Activated CD4-positive, alpha-beta T cell treated with anti-CD3 and anti-CD28 coated beads, Interleukin-2, amount 50 U/mL, for 48 hours (primary cell): ENCODE measurements around the gene PXN.

Source experiments
- DNase-seq, 2 experiments: peaks; one replicate each; pipeline ENCODE4 v3.0.0-alpha.2; 2020

PXN gene

DNA sequence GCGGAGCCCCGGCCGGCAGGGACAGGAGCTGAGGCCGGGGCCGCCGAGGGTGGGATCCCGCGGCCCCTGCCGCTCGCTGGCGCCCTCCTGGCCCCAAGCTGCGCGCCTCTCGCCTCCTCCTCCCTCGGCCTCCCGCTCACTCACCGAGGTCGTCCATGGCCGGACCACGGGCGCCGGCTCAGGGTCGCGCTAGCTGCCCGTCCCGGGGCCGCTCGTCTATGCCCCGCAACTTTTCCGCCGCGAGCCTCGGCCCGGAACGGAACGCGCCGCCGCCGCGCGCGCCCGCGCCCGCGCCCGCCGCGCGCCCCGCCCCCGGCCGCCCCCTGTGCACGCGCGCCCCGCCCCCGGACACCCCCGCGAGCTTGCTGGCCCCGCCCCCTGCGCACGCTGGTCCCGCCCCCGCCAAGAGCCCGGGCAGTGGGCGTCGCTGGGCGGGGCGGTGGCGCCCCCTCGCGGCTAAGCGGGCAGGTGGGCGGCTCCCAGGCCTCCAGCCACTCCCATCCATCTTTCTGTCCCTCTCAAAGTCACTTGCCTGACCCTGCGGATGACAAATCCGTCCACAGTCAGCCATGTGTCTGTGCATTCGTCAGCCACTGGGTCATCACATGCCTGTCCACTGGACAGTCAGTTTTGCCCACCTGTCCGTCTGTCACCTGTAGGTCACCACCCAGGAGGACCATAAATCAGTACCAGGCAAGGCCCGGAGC lies at the start of gene PXN:
Gene PXN (minus strand): TSS at position 258 of the 707 bp plus-strand sequence. CDS start 101 bp downstream, at position 157.
- DNase-seq = peak; percentile 87 to 88

DNA sequence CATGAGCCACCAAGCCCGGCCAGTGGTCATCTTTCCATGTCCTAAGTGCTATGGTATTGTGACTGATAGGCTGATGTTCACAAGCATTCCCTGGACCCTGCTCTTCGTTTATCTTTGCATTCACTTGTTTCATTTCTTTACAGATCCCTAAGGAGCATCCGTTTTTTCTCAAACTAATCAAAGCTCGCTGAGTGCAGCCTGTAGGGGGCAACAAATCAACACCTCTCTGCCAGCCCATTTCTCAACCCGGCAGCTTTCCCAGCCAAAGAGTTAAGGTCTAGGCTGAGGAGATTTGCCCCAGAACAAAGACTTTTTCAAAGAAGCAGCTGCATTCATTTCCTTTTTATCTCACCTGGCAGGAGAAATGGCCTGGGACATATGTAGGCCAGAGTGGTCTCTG lies 48.7 kb upstream of the PXN start:
- DNase-seq = no peak

GRCh38 chr12:120301962-120302815 lies 36.7 kb upstream of the PXN start, which contains the start of gene SIRT4:
SIRT4 (plus strand) TSS chr12:120302321; CDS start chr12:120303562, 1,241 bp downstream.
- peak; percentile 88 to 91 for DNase-seq

DNA sequence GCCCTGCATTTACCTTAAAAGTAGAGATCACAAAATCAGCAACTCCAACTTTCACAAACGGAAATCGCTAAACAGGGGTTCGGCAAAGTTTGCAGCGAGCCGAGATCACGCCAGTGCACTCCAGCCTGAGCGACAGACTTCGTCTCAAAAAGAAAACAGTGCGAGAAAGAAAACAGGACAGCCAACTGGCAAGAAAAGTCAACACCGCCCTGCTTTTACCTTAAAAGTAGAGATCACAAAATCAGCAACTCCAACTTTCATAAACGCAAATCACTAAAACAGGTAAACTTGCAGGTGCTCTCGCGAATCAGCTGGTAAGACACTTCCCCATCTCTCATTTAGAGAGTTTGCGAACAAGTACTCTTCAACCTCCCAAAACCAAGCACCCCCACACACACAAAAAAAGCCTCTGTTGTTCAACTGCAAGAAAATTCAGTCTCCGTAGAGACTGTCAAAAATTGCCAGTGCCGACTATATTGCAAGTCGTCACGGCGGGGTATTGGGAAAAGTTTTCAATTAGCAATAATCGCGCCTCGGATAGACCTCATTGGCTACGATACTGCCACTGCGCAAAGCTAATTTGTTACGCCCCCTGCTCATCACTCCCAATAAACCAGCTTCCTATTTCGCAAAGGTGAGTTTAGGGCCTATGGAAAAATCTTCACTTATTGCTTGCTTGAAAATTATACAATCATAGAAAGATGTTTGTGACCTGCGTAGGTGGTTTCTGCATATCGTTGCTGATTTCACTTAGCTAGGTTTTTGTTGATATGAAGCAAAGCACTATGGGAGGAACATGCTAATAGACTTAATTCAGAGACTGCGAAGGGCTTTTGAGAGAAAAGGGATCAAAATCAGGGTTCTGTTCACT lies 27.4 kb upstream of the PXN start, which contains the start of gene RNU4-1:
Gene RNU4-1 (minus strand): TSS at position 577 of the 871 bp plus-strand sequence.
- DNase-seq = peak; percentile 73 to 82

DNA sequence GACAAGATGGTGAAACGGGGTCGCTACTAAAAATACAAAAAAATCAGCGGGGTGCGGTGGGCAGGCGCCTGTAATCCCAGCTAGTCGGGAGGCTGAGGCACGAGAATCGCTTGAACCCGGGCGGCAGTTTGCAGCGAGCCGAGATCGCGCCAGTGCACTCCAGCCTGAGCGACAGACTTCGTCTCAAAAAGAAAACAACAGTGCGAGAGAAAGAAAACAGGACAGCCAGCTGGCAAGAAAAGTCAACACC lies 26.8 kb upstream of the PXN start:
- no peak for DNase-seq

- peak; percentile 34 to 50 for DNase-seq
Measured at GRCh38 chr12:120290609-120291305, 25.2 kb upstream of the PXN start.

DNA sequence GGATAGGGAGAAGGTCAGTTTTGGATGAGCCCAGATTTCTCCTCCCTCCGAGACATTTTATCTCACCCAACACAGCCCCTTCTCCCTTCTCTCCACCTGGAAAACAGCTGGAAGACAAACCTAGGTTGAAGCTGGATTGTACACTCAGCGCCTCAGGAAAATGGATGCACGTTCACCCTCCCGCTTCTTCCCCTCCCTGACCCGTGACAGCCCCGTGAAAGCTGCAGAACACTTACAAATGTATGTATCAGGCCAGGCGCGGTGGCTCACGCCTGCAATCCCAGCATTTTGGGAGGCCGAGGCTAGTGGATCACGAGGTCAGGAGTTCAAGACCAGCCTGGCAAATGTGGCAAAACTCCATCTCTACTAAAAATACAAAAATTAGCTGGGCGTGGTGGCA lies 22.0 kb upstream of the PXN start:
- DNase-seq = no peak

DNA sequence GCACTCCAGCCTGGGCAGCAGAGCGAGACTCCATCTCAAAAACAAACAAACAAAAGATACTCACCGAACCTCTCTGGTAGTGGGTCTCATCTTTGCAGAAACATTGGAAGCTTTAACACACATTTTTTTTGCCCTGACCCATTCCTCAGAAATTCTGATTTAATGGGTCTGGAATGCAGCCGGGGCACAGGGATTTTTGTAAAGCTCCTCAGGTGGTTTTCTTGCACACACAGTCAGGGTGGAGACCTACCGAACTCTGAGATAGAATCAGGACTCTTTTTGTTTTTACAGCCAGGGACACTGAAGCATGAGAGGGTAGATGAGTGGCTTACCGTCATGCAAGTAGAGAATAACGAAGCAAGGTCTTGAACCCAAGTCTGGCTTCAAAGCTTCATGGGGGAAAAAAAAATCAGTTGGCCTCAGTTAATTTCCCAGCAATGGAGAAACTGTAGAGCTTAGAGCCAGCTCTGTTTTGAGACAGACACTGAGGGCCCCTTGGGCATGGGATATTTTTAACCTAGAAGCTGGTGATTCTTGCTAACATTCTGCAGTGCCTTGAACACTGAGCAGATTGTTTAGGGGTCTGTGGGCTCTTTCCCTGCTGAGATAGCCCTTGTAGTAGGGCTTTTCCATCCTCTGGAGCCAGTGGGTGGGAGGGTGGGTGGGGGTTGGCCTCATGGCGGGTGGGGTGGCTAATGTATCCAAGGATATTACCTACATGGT lies 21.4 kb upstream of the PXN start:
- no peak for DNase-seq

DNA sequence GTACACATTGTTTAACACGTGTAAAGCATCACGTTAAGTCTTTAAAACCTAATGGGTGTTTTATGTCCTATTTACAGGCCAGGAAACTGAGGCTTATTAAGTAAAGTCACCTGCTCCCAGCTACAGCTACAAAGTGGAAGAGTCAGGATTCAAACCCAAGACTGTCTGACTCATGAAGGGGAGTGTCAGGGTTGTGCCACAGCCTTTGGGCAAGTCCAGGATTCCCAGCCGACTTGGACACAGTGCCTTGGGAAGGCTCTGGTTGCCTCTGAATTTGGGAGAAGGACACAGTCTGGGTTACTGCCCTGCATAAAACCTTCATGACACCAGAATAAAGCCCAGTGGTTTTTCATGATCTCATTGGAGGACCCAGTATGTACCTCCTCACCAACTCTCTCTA lies 18.9 kb upstream of the PXN start:
- no peak for DNase-seq

GRCh38 chr12:120283318-120283717 lies 17.8 kb upstream of the PXN start:
- DNase-seq = no peak

- DNase-seq = no peak
Measured at GRCh38 chr12:120278137-120279069, 12.9 kb upstream of the PXN start.

DNA sequence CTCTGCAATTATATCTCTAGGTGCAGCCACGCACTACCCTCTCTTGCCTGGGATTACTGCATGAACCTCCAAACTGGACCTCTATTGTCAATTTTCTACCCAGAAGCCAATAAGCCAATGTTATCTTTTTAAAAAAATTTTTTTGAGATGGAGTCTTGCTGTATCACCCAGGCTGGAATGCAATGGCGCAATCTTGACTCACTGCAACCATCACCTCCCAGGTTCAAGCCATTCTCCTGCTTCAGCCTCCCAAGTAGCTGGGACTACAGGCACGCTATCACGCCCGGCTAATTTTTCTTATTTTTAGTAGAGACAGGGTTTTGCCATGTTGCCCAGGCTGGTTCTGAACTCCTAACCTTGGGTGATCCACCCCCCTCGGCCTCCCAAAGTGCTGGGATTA lies 11.2 kb upstream of the PXN start:
- no peak for DNase-seq

DNA sequence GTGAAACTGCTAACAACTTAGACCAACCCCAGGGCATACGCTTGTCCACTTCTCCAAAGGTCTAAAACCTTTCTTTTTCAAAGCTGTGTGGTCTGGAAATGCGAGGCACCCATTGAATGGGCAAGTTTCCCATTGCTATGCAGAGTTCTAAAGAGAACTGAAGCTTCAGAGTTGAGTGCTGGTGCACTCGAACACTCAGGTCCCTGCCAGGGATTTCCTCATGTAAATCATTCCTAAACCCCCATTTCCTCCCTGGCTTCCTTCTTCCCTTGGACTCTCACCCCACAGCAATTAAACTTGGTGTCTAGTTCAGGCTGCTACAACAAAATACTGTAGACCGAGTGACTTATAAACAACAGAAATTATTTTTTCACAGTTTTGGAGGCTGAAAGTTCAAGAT lies 2.2 kb upstream of the PXN start:
- DNase-seq = no peak

GRCh38 chr12:120266180-120266870 lies 795 bp upstream of the PXN start:
- no peak for DNase-seq

DNA sequence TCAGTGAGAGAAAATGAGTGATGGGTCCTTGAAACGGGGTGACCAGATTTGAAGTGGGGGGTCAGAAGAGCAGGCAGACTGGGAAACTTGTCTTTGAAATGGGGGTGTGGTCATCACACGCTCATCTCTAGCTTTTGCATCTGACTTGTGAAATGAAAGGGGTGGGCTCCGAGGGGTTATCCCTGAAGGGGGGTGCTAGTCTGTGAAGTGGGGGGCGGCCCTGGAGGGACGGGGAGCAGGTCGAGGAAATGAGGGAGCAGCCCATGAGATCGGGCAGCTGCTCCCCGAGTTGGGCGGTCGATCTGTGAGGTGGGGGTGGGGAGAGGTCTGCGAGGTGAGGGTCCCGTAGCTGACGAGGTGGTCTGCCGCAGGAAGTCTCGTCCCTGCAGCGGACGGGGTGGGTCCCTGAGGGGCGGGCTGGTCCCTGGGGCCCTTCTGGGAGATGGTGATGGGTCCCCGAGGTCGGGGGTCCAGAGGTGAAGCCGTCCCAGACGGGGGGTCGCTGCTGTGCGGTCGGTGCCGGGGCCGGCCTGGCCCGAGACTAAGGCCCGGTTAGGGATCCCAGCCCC lies 542 bp downstream of the PXN start:
- DNase-seq = no peak

DNA sequence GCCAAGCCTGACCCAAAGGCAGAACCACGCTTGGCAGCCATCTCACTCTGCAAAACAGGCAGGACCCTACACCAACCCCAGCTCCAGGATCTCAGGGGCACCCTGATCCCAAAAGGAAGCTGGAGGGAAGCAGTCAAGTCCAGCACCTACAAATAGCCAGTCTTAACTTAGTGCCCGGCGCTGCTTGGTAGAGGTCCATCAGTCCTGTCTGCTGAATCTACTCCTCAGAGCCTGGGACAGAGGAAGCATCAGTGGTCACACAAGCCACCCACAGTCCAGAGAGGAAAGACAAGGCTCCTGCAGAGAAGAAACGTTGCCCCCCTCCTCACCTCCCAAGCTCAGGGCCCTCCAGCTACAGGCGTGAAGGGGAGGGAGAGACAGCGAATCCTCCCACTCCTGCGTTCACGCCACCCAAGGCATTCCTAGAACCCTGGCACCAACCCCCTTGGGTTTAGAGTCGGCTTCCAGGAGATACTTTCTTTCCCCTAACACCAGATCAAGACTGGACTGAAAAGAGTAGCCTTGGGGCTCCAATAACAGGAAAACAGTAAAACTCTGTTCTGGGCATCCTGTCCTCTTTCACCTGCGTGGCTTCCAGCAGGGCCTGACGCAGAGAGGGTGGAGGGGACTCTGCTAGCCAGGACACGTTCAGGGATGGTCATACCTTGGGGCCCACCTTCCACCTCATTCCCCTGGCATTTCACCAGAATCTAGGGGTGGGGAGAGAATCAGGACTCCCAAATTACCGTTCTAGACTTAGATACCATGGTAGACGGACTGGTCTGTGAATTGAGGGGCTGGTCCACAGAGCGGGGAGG lies 1.2 kb downstream of the PXN start:
- no peak for DNase-seq

GRCh38 chr12:120263748-120264085 lies 1.8 kb downstream of the PXN start:
- no peak for DNase-seq

DNA sequence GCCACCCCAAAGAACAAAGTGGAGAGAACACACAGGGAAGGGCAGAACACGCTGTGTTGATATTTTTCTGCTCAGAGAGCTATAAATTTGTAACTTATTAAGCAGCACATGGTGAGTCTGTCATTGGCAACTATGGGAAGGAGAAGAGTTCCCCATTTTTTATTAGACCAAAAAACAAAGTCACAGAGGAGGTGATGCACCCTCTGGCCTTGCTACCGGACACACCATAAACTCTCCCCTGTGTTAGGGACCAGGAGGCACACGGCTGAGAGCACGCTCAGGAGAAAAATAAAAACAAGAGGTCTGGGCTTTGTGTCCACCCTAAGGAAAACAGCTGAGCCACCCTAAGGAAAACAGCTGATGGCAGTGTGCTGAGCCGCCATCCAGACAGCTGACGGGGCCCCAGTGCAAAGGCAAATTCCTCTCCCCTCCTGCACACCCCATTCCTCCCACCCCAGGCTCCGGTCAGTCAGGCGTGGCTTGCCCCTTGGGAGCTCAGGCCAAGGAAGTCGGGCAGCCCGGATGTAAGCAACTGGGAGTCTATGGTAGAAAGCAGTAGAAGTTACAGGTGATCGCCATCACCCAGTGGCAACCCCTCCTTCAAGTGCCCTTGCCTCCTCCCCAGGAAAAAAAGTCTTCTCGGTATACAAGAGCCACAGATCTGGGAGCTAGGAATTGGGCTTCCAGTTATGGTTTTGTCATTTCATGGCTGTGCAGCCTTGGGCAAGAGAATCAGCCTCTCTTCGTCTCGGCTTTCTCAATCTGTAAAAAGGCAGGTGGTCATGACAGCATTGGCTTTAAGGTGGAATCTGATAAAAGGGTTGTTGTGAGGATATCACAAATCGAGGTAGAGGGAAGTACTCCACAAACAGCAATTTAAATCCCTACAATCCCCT lies 2.4 kb downstream of the PXN start:
- no peak for DNase-seq
